K562 (cell line): ENCODE results near the gene SCMH1. TPM values are rescaled to one million over a fixed set of nuclear protein-coding genes. Genes with fewer than 3 reads are reported as not detected.
"Not testable (repeated sequence)": the region's sequence is repeated elsewhere in the genome, so short reads cannot be mapped to it uniquely, and the experiment has no call there.

Source experiments
- ATAC-seq: fragments of 200-7000 bp; cut with Tn5 transposase; 3 replicates; pipeline ENCODE4 v1.9.1; 2020; ENCODE audit warnings: moderate library complexity
- BruUV-seq: library from RNA; stranded (reverse); fragments of 400-500 nt; replicated peaks from 2 replicates; lab custom pipeline; 2021; lab: Mats Ljungman, UMichigan
- CTCF ChIA-PET: fragments of 300-600 bp; formaldehyde crosslinking; extraction: SDS; loops from one replicate; lab custom pipeline; 2021; ENCODE audit warnings: low intra/inter-chr PET ratio; lab: Yijun Ruan, JAX
- POLR2A ChIA-PET: fragments of 300-600, 350-650 bp; sonication (Branson Sonifier 250); formaldehyde crosslinking; extraction: SDS; loops from one replicate; lab custom pipeline; 2021; ENCODE audit warnings: antibody characterized with exemption, inconsistent platforms; lab: Yijun Ruan, JAX
- DNase-seq, 4 experiments: peaks; one replicate each; pipeline versions ENCODE4 v3.0.0 to v3.0.0-alpha.2; 2011 to 2018; ENCODE audit warnings: low spot score in 3 of 4, mixed read lengths in 3 of 4; ENCODE audit errors: extremely low read depth in 1 of 4
- FAIRE-seq: peaks from 2 replicates; lab custom pipeline; 2011; peaks lifted over from hg19 to GRCh38; lab: Jason Lieb, UNC
- H2AFZ ChIP-seq: 2 replicates; pipeline ENCODE4 v1.6.0; 2011; ENCODE audit warnings: low read depth, low read length, control low read depth, inconsistent platforms
- H3K27ac ChIP-seq: fragments of 200-600 bp; 3 replicates; pipeline ENCODE4 v1.8.0; 2011; ENCODE audit warnings: low read depth, mild to moderate bottlenecking, control low read depth, inconsistent platforms, low read length, moderate library complexity, mixed read lengths; ENCODE audit errors: extremely low read depth
- H3K27me3 ChIP-seq, 2 experiments: fragments of 300-600 bp in 1 of 2; 2 replicates in 1 of 2; 3 replicates in 1 of 2; pipeline versions ENCODE4 v1.6.0 to v1.8.0; 2011; ENCODE audit warnings: inconsistent platforms in 2 of 2, low read length in 2 of 2, mild to moderate bottlenecking in 1 of 2, mixed read lengths in 1 of 2, moderate library complexity in 1 of 2; ENCODE audit not compliant: control insufficient read depth in 2 of 2, insufficient read depth in 2 of 2
- H3K36me3 ChIP-seq: fragments of 300-600 bp; 3 replicates; pipeline ENCODE4 v1.8.0; 2011; ENCODE audit warnings: mild to moderate bottlenecking, low read length, inconsistent platforms; ENCODE audit not compliant: control insufficient read depth, insufficient read depth
- H3K4me1 ChIP-seq, 2 experiments: fragments of 200-600 bp in 1 of 2; replicated peaks in 1 of 2; 2 replicates in 1 of 2; 3 replicates in 1 of 2; pipeline versions ENCODE4 v1.5.1 to v1.8.0; 2011; ENCODE audit warnings: inconsistent platforms in 2 of 2, low read length in 2 of 2, mild to moderate bottlenecking in 1 of 2, mixed read lengths in 1 of 2, moderate library complexity in 1 of 2; ENCODE audit not compliant: control insufficient read depth in 2 of 2, insufficient read depth in 2 of 2
- H3K4me2 ChIP-seq: 2 replicates; pipeline ENCODE4 v1.6.1; 2011; ENCODE audit warnings: low read length, control low read depth, inconsistent platforms, mixed read lengths; ENCODE audit not compliant: insufficient read depth
- H3K4me3 ChIP-seq: fragments of 200-600 bp; sonication (generic), shearing (Covaris generic); 2 replicates; pipeline ENCODE4 v1.5.1; 2016; ENCODE audit warnings: control low read depth, inconsistent platforms
- H3K79me2 ChIP-seq: fragments of 200-600 bp; 3 replicates; pipeline ENCODE4 v1.8.0; 2011; ENCODE audit warnings: low read length, inconsistent platforms; ENCODE audit not compliant: control insufficient read depth, insufficient read depth
- H3K9ac ChIP-seq, 2 experiments: 2 replicates each; pipeline versions ENCODE4 v1.6.0 to v1.6.1; 2011; ENCODE audit warnings: low read depth in 2 of 2, low read length in 2 of 2, control low read depth in 1 of 2, inconsistent platforms in 1 of 2, mild to moderate bottlenecking in 1 of 2, mixed read lengths in 1 of 2; ENCODE audit not compliant: insufficient read depth in 1 of 2
- H3K9me1 ChIP-seq: one replicate; pipeline ENCODE4 v1.6.0; 2011; ENCODE audit warnings: inconsistent platforms, mild to moderate bottlenecking, low read length, moderate library complexity; ENCODE audit not compliant: control insufficient read depth, insufficient read depth
- H3K9me3 ChIP-seq: replicated peaks from 2 replicates; pipeline ENCODE4 v1.5.1; 2011; ENCODE audit warnings: low read depth, low read length, inconsistent platforms; ENCODE audit not compliant: control insufficient read depth, insufficient read depth
- H4K20me1 ChIP-seq: replicated peaks from 2 replicates; pipeline ENCODE4 v1.6.1; 2011; ENCODE audit warnings: low read length, inconsistent platforms, mixed read lengths; ENCODE audit not compliant: control insufficient read depth, insufficient read depth
- BCOR ChIP-seq: fragments of 450-650 bp; IDR thresholded peaks from 2 replicates; pipeline ENCODE4 v1.6.1; 2016
- HDAC6 ChIP-seq: IDR thresholded peaks from 2 replicates; pipeline ENCODE4 v1.6.1; 2012; ENCODE audit warnings: low read depth, mild to moderate bottlenecking, control low read depth, inconsistent platforms, low read length, moderate library complexity
- HIVEP1 ChIP-seq: fragments of 250-450 bp; sonication (Bioruptor Pico); IDR thresholded peaks from 2 replicates; pipeline ENCODE4 v1.4.0; 2020; ENCODE audit warnings: mild to moderate bottlenecking
- HMG20A ChIP-seq: fragments of 450-650 bp; formaldehyde crosslinking; conservative IDR thresholded peaks from 2 replicates; pipeline ENCODE4 v1.4.0; 2020; ENCODE audit warnings: mild to moderate bottlenecking, mixed read lengths
- HNRNPK ChIP-seq: fragments of 200-400 bp; formaldehyde crosslinking; IDR thresholded peaks from one replicate; pipeline ENCODE4 v1.6.1; 2018; ENCODE audit warnings: mild to moderate bottlenecking, low read depth, low read length; ENCODE audit not compliant: poor library complexity, severe bottlenecking
- KDM1A ChIP-seq, 2 experiments: fragments of 450-650 bp; IDR thresholded peaks; 2 replicates each; pipeline ENCODE4 v1.6.1; 2016; ENCODE audit warnings: mild to moderate bottlenecking in 2 of 2
- KLF1 ChIP-seq: fragments of 450-650 bp; IDR thresholded peaks from 2 replicates; pipeline ENCODE4 v1.6.1; 2016; ENCODE audit warnings: missing genetic modification characterization, missing compliant biosample characterization
- L3MBTL2 ChIP-seq: fragments of 450-650 bp; IDR thresholded peaks from 2 replicates; pipeline ENCODE4 v1.6.1; 2016; ENCODE audit warnings: mild to moderate bottlenecking, moderate library complexity
- MTF1 ChIP-seq: fragments of 250-450 bp; sonication (Bioruptor Pico); IDR thresholded peaks from 2 replicates; pipeline ENCODE4 v1.9.0; 2021; ENCODE audit warnings: moderate library complexity, mild to moderate bottlenecking, inconsistent platforms, borderline replicate concordance
- NR1H2 ChIP-seq: sonication (generic); formaldehyde crosslinking; IDR thresholded peaks from 2 replicates; pipeline ENCODE4 v1.4.0; 2020; ENCODE audit warnings: mild to moderate bottlenecking, missing genetic modification reagents
- RBM25 ChIP-seq: fragments of 200-400 bp; formaldehyde crosslinking; IDR thresholded peaks from 2 replicates; pipeline ENCODE4 v1.6.1; 2018; ENCODE audit warnings: low read length, low read depth, moderate library complexity; ENCODE audit not compliant: severe bottlenecking
- SMARCA5 ChIP-seq: fragments of 450-650 bp; IDR thresholded peaks from 2 replicates; pipeline ENCODE4 v1.6.1; 2016
- SP1 ChIP-seq: sonication (generic); formaldehyde crosslinking; IDR thresholded peaks from 2 replicates; pipeline ENCODE4 v1.8.1; 2022; ENCODE audit warnings: mild to moderate bottlenecking, missing genetic modification reagents
- TEAD2 ChIP-seq: fragments of 450-650 bp; IDR thresholded peaks from 2 replicates; pipeline ENCODE4 v1.6.1; 2016; ENCODE audit warnings: missing genetic modification characterization, control low read depth, missing compliant biosample characterization
- ZNF146 ChIP-seq: IDR thresholded peaks from one replicate; pipeline ENCODE4 v1.6.1; 2018; ENCODE audit warnings: missing compliant biosample characterization; ENCODE audit not compliant: unreplicated experiment
- ZNF175 ChIP-seq: fragments of 200-800 bp; sonication (Bioruptor generic); IDR thresholded peaks from 2 replicates; pipeline ENCODE4 v1.6.1; 2016; ENCODE audit warnings: low read depth, mild to moderate bottlenecking, missing genetic modification characterization, missing compliant biosample characterization
- WGBS: fragments of 100-300 bp; shearing (Covaris generic); methylation state at CpG from one replicate; pipeline ENCODE4 v1.1.6; 2016; ENCODE audit warnings: low coverage, mixed read lengths; ENCODE audit not compliant: insufficient coverage; ENCODE audit errors: missing lambda C conversion rate; 5-methylcytosine and 5-hydroxymethylcytosine counted together
- in situ Hi-C: fragments of 300-500 bp; cut with MboI; formaldehyde crosslinking; loops from 4 replicates; pipeline ENCODE4 v1.15.0; 2018; ENCODE audit warnings: inconsistent platforms, mixed read lengths
- intact Hi-C: fragments of 100-400 bp; cut with micrococcal nuclease; formaldehyde crosslinking; loops from 2 replicates; pipeline ENCODE4 v1.14.2; 2022
- polyA plus RNA-seq, 8 experiments: library from polyadenylated mRNA; depleted of rRNA in 4 of 8; stranded (reverse) in 5 of 8; unstranded in 3 of 8; fragments of >200 nt; fragmentation: Nextera tagmentation in 2 of 8; fragmentation: Illumina TruSeq in 1 of 8; extraction: Ambion mirVana in 2 of 8; extraction: Trizol in 1 of 8; gene quantifications; 2 replicates each; pipeline versions ENCODE4 v1.2.1 to v1.2.3, GENCODE V29; 2011 to 2014; ENCODE audit warnings: inconsistent platforms in 1 of 8, missing spikeins in 1 of 8
- total RNA-seq, 7 experiments: library from RNA; depleted of rRNA in 6 of 7; stranded (reverse); fragments of >200 nt in 6 of 7; fragmentation: Illumina TruSeq in 2 of 7; extraction: Trizol in 2 of 7; gene quantifications; 2 replicates each; pipeline versions ENCODE4 v1.2.1 to v1.2.3, GENCODE V29; 2011 to 2021; ENCODE audit warnings: low replicate concordance in 1 of 7
- TF ChIP-seq, protein P1 (sequence below), 2 experiments: fragments of 450-650 bp; conservative IDR thresholded peaks; 2 replicates each; pipeline ENCODE4 v1.6.1; 2017; ENCODE audit warnings: mild to moderate bottlenecking in 2 of 2, moderate library complexity in 2 of 2

The SCMH1 gene
- total and polyA plus RNA-seq, 9 of the 15 experiments (the other 6 are each of a cell fraction or from before 2014, with no cell fraction given): 8.5 to 37.0 (median 26.8) TPM

DNA sequence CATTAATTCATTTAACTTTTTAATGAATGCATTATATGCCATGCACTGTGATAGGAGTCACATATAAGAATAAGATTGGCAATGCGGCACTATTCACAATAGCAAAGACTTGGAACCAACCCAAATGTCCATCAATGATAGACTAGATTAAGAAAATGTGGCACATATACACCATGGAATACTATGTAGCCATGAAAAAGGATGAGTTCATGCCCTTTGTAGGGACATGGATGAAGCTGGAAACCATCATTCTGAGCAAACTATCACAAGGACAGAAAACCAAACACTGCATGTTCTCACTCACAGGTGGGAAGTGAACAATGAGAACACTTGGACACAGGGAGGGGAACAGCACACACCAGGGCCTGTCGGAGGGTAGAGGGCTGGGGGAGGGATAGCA is 12.9 kb downstream of the SCMH1 start:
- BruUV-seq, H4K20me1 ChIP-seq, in situ Hi-C loops, intact Hi-C loops, FAIRE-seq, H3K27ac ChIP-seq, H3K27me3 ChIP-seq, H3K9me3 ChIP-seq, H3K9me1 ChIP-seq, H3K4me1 ChIP-seq, POLR2A ChIA-PET, H2AFZ ChIP-seq, ATAC-seq, H3K4me3 ChIP-seq, H3K4me2 ChIP-seq, CTCF ChIA-PET, H3K9ac ChIP-seq, H3K36me3 ChIP-seq, DNase-seq: not testable (repeated sequence)
- peaks cover 27% of the 10 kb centered on the region for H3K79me2 ChIP-seq
- 97% methylated on average over 2 of the region's 2 CpGs for WGBS
- TF ChIP-seq SMARCA5 (0 out of 2 replicates have a peak, but pooled peaks have one; percentile 46), RBM25 (peak; percentile 34), BCOR (peak; percentile 44; the same call in 1 of the 2 replicates), KDM1A (IDR thresholded peaks at IDR 0.05) (peak in 1 of 2 experiments; percentile 40; a peak in 2 of 4 replicates), ZNF146 (peak; percentile 87)

DNA sequence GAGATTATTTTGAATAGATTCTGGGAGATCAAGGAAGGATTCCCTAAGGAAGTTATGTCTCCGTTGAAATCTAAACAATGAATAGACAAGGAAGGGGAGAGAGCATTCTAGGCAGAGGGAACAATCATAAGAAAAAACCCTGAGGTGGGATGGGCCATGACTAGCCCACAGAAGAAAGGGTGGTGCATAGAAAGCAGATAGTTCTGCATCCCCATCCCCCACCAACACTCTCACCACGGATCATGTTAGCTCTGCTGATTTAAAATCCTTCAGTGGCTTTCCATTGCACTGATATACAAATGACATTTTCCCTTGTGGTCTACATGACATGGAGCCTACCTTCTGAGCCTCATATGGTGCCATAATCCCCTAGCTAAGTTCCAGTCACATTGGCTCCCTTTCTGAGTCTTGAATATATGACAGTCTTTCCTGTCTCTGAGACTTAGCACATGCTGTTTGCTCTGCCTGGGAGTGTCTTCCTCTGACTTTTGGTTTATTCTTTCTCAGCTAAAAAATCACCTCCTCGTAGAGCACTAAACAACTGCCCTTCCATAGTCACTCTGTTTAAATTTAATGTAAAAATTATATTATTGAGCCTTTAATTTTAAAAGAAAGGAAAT is 15.2 kb downstream of the SCMH1 start:
- BruUV-seq: no TSS peak
- Histone ChIP-seq H3K9me3 (no peaks in the 10 kb centered on the region), H3K79me2 (peaks cover 20% of the 10 kb centered on the region), H3K9me1 (no peaks in the 10 kb centered on the region), H3K4me1 (peaks cover 0 to 4% of the 10 kb centered on the region in 2 experiments; a peak in 2 of 5 replicates), H3K27me3 (no peaks in the 10 kb centered on the region), H3K36me3 (0 out of 3 replicates have a peak, but pooled peaks cover 2% of the 10 kb centered on the region), H3K4me3 (no peak overlapping the region), H3K27ac (no peak overlapping the region), H3K9ac (no peak overlapping the region), H4K20me1 (no peaks in the 10 kb centered on the region), H3K4me2 (no peak overlapping the region), H2AFZ (no peak overlapping the region)
- ChIA-PET CTCF (no interaction called here), POLR2A (interaction anchor here (0.9 kb wide), 1 partner anchor 11 kb away, joined by 3 read pairs; no protein-coding TSS in a partner anchor)
- FAIRE-seq (no peak), ATAC-seq (peak; percentile 80), DNase-seq (peak in 2 of 4 experiments; percentile 27 to 47)
- TF ChIP-seq HIVEP1 (CRISPR knock-in tag) (no peak), TEAD2 (tag) (no peak), ZNF175 (CRISPR knock-in tag) (no peak), SP1 (no peak), KLF1 (tag) (no peak), HMG20A (CRISPR knock-in tag) (no peak), MTF1 (CRISPR knock-in tag) (no peak), L3MBTL2 (no peak), HNRNPK (no peak), NR1H2 (no peak), HDAC6 (no peak)
- TF ChIP-seq, protein P1, sequence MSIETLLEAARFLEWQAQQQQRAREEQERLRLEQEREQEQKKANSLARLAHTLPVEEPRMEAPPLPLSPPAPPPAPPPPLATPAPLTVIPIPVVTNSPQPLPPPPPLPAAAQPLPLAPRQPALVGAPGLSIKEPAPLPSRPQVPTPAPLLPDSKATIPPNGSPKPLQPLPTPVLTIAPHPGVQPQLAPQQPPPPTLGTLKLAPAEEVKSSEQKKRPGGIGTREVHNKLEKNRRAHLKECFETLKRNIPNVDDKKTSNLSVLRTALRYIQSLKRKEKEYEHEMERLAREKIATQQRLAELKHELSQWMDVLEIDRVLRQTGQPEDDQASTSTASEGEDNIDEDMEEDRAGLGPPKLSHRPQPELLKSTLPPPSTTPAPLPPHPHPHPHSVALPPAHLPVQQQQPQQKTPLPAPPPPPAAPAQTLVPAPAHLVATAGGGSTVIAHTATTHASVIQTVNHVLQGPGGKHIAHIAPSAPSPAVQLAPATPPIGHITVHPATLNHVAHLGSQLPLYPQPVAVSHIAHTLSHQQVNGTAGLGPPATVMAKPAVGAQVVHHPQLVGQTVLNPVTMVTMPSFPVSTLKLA (conservative IDR thresholded peaks at IDR 0.05): no peak
- in situ Hi-C loops: no loop called here
- WGBS: 25% methylated on average over 3 of the region's 3 CpGs
- intact Hi-C loops: no loop called here
